Caco-2 (cell line): ENCODE results near the gene LHX5. TPM values are rescaled to one million over a fixed set of nuclear protein-coding genes. Genes with fewer than 3 reads are reported as not detected.

Experiments used
- BruUV-seq: library from RNA; stranded (reverse); fragments of 400-500 nt; replicated peaks from 2 replicates; lab custom pipeline; 2021; lab: Mats Ljungman, UMichigan
- CTCF ChIA-PET: fragments of 300-600 bp; sonication (Branson Sonifier 250); formaldehyde crosslinking; loops from one replicate; lab custom pipeline; 2022; ENCODE audit warnings: antibody characterized with exemption; lab: Charles Lee
- POLR2A ChIA-PET: fragments of 300-600 bp; sonication (Branson Sonifier 250); formaldehyde crosslinking; loops from one replicate; lab custom pipeline; 2022; ENCODE audit warnings: antibody characterized with exemption; lab: Charles Lee
- DNase-seq, 2 experiments: peaks; one replicate each; pipeline versions ENCODE4 v3.0.0 to v3.0.0-alpha.2; 2020 to 2022
- H3K27me3 ChIP-seq: replicated peaks from 2 replicates; pipeline ENCODE4 v1.6.0; 2011; ENCODE audit warnings: low read length; ENCODE audit not compliant: control insufficient read depth, insufficient read depth
- H3K36me3 ChIP-seq: 2 replicates; pipeline ENCODE4 v1.5.1; 2011; ENCODE audit warnings: low read length; ENCODE audit not compliant: control insufficient read depth, insufficient read depth
- H3K4me1 ChIP-seq: fragments of 250-450 bp; sonication (Bioruptor Pico); 2 replicates; pipeline ENCODE4 v1.5.1; 2020; ENCODE audit warnings: mild to moderate bottlenecking
- H3K4me3 ChIP-seq: 2 replicates; pipeline ENCODE4 v1.5.1; 2011; ENCODE audit warnings: low read depth, mild to moderate bottlenecking, control low read depth, low read length
- H3K9me3 ChIP-seq: fragments of 250-450 bp; sonication (Bioruptor Pico); 2 replicates; pipeline ENCODE4 v1.5.1; 2020; ENCODE audit warnings: mild to moderate bottlenecking, moderate library complexity
- H3K27ac Mint-ChIP-seq: one replicate; pipeline ENCODE4 v1.8.0; 2022; ENCODE audit warnings: mixed read lengths; ENCODE audit not compliant: unreplicated experiment
- H3K27me3 Mint-ChIP-seq: one replicate; pipeline ENCODE4 v1.8.0; 2022; ENCODE audit warnings: mixed read lengths; ENCODE audit not compliant: insufficient read depth, unreplicated experiment
- H3K36me3 Mint-ChIP-seq: one replicate; pipeline ENCODE4 v1.8.0; 2022; ENCODE audit warnings: mild to moderate bottlenecking, mixed read lengths; ENCODE audit not compliant: insufficient read depth, unreplicated experiment
- H3K4me1 Mint-ChIP-seq: one replicate; pipeline ENCODE4 v1.8.0; 2022; ENCODE audit warnings: low read depth, mixed read lengths; ENCODE audit not compliant: unreplicated experiment
- H3K4me3 Mint-ChIP-seq: one replicate; pipeline ENCODE4 v1.8.0; 2022; ENCODE audit warnings: mild to moderate bottlenecking, moderate library complexity, mixed read lengths; ENCODE audit not compliant: unreplicated experiment
- H3K9me3 Mint-ChIP-seq: one replicate; pipeline ENCODE4 v1.8.0; 2022; ENCODE audit warnings: mixed read lengths; ENCODE audit not compliant: unreplicated experiment
- CTCF ChIP-seq, 2 experiments: fragments of 200-600 bp in 1 of 2; IDR thresholded peaks; 1 replicate in 1 of 2; 2 replicates in 1 of 2; pipeline versions ENCODE4 v1.5.1 to v1.8.0; 2011 to 2022; ENCODE audit warnings: antibody characterized with exemption in 1 of 2, control low read depth in 1 of 2, inconsistent platforms in 1 of 2, low read depth in 1 of 2, low read length in 1 of 2, mild to moderate bottlenecking in 1 of 2, moderate library complexity in 1 of 2; ENCODE audit not compliant: insufficient read depth in 1 of 2, severe bottlenecking in 1 of 2, unreplicated experiment in 1 of 2
- intact Hi-C: fragments of 100-400 bp; cut with micrococcal nuclease; formaldehyde crosslinking; loops from one replicate; pipeline ENCODE4 v1.10.0; 2022; ENCODE audit not compliant: unreplicated experiment
- total RNA-seq: library from RNA; stranded (reverse); gene quantifications from 2 replicates; pipeline ENCODE4 v1.2.3, GENCODE V29; 2022

Gene LHX5
- total RNA-seq, 1 experiment from 2014 or later, result 0.25 TPM

DNA sequence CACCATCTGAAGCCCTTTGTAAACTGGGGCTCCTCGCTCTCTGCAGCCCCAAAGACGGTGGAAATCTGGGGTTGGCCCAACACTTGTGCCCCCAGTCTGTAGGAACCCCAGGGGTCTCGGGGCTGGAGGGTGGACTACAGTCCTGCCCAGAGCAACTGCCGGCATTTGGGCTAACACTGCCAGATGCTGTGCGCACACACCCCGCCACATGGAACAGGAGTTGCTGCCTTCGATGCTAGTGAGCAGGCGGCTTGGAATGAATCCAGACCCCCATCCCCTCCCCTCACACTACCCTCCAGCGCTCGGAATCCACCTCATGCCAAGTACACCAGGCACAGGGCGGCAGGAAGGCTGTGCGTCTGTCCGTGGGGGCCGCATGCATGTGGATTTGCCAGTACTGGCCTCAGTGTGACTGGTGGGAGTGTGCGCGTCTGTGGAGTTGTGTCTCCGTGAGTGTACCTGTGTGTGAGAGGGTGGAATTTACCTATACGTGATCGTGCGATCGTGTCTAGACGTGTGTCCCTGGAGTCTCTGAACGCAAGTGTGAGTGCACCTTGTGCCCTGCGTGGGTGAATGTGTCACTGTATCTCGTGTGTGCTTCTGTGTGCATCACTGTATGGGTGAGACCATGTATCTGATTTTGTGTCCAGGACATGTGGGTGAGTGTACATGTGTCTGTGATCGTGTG lies 5.1 kb downstream of the LHX5 start:
- peak overlapping the region; percentile 80 for H3K4me3 Mint-ChIP-seq
- H3K36me3 ChIP-seq, result no peaks in the 10 kb centered on the region
- ChIA-PET POLR2A (interaction anchor here (0.6 kb wide), 1 partner anchor 131 kb away, joined by 14 read pairs; no protein-coding TSS in a partner anchor), CTCF (no interaction called here)
- no peaks in the 10 kb centered on the region for H3K9me3 Mint-ChIP-seq
- H3K27me3 Mint-ChIP-seq, result peaks cover 26% of the 10 kb centered on the region
- peak overlapping the region; percentile 55 for H3K4me3 ChIP-seq
- no peak overlapping the region for H3K27ac Mint-ChIP-seq
- intact Hi-C loops, result loop anchor here (10.0 kb wide), 1 partner anchor 128 kb away; no protein-coding TSS in a partner anchor
- H3K4me1 ChIP-seq, result peaks cover 11% of the 10 kb centered on the region; the same call in 1 of the 2 replicates
- H3K27me3 ChIP-seq, result peaks cover 5% of the 10 kb centered on the region
- BruUV-seq, result no TSS peak
- peaks cover 9% of the 10 kb centered on the region for H3K4me1 Mint-ChIP-seq
- no peak for TF ChIP-seq CTCF (IDR thresholded peaks at IDR 0.05; ENCODE audit: insufficient read depth in 1 of 2, low read depth in 1 of 2, low read length in 1 of 2, severe bottlenecking in 1 of 2, unreplicated experiment in 1 of 2)
- no peak for DNase-seq
- H3K9me3 ChIP-seq, result no peaks in the 10 kb centered on the region
- no peaks in the 10 kb centered on the region for H3K36me3 Mint-ChIP-seq

GRCh38 chr12:113465808-113466453 lies 5.7 kb downstream of the LHX5 start:
- ChIA-PET POLR2A (interaction anchor here (0.6 kb wide), 1 partner anchor 131 kb away, joined by 14 read pairs; no protein-coding TSS in a partner anchor), CTCF (interaction anchor here (0.6 kb wide), 1 partner anchor 59 kb away, joined by 3 read pairs; no protein-coding TSS in a partner anchor)
- Mint-ChIP-seq H3K9me3 (no peaks in the 10 kb centered on the region), H3K36me3 (no peaks in the 10 kb centered on the region), H3K4me1 (peaks cover 9% of the 10 kb centered on the region), H3K27ac (no peak overlapping the region), H3K27me3 (peaks cover 26% of the 10 kb centered on the region), H3K4me3 (peak overlapping the region; percentile 44)
- no peak for TF ChIP-seq CTCF (IDR thresholded peaks at IDR 0.05; ENCODE audit: insufficient read depth in 1 of 2, low read depth in 1 of 2, low read length in 1 of 2, severe bottlenecking in 1 of 2, unreplicated experiment in 1 of 2)
- no peaks in the 10 kb centered on the region for H3K9me3 ChIP-seq
- no peaks in the 10 kb centered on the region for H3K36me3 ChIP-seq
- peaks cover 5% of the 10 kb centered on the region for H3K27me3 ChIP-seq
- no peak for DNase-seq
- H3K4me1 ChIP-seq, result peaks cover 11% of the 10 kb centered on the region; the same call in 1 of the 2 replicates
- intact Hi-C loops, result loop anchor here (10.0 kb wide), 1 partner anchor 129 kb away; no protein-coding TSS in a partner anchor
- H3K4me3 ChIP-seq, result no peak overlapping the region
- no TSS peak for BruUV-seq
